PC-3 (cell line): ENCODE measurements around the gene TRIM66. TPM values are rescaled to one million over a fixed set of nuclear protein-coding genes. Genes with fewer than 3 reads are reported as not detected.

Source experiments
- ATAC-seq: fragments of 200-7000 bp; cut with Tn5 transposase; 2 replicates; pipeline ENCODE4 v1.9.1; 2020; ENCODE audit warnings: mild to moderate bottlenecking, moderate library complexity
- BruUV-seq: library from RNA; stranded (reverse); fragments of 400-500 nt; replicated peaks from 2 replicates; lab custom pipeline; 2021; lab: Mats Ljungman, UMichigan
- CTCF ChIA-PET: fragments of 300-600 bp; sonication (Branson Sonifier 250); formaldehyde crosslinking; loops from one replicate; lab custom pipeline; 2022; ENCODE audit warnings: antibody characterized with exemption; lab: Charles Lee
- POLR2A ChIA-PET: fragments of 300-600 bp; sonication (Branson Sonifier 250); formaldehyde crosslinking; loops from one replicate; lab custom pipeline; 2022; ENCODE audit warnings: antibody characterized with exemption; ENCODE audit not compliant: unreplicated experiment; lab: Charles Lee
- DNase-seq: peaks from one replicate; pipeline ENCODE4 v3.0.0-alpha.2; 2015
- H2AFZ ChIP-seq: fragments of 300-600 bp; sonication (generic); 2 replicates; pipeline ENCODE4 v1.6.0; 2016; ENCODE audit warnings: antibody characterized with exemption, low read length
- H3F3A ChIP-seq: fragments of 300-600 bp; sonication (generic); one replicate; pipeline ENCODE4 v1.6.0; 2017; ENCODE audit warnings: antibody characterized with exemption, low read length, control low read depth, mild to moderate bottlenecking; ENCODE audit not compliant: unreplicated experiment
- H3K27ac ChIP-seq: fragments of 300-600 bp; sonication (generic); 2 replicates; pipeline ENCODE4 v1.5.1; 2016; ENCODE audit warnings: mild to moderate bottlenecking, low read length
- H3K27me3 ChIP-seq: fragments of 300-600 bp; sonication (generic); 2 replicates; pipeline ENCODE4 v1.6.1; 2016; ENCODE audit warnings: low read length, mixed read lengths
- H3K36me3 ChIP-seq: fragments of 300-600 bp; sonication (generic); 2 replicates; pipeline ENCODE4 v1.6.1; 2016; ENCODE audit warnings: low read depth, mixed run types, low read length, mixed read lengths
- H3K4me1 ChIP-seq: fragments of 300-600 bp; sonication (generic); 2 replicates; pipeline ENCODE4 v1.5.1; 2016; ENCODE audit warnings: low read length; ENCODE audit not compliant: insufficient read depth
- H3K4me2 ChIP-seq: fragments of 300-600 bp; sonication (generic); 2 replicates; pipeline ENCODE4 v1.6.0; 2016; ENCODE audit warnings: low read length
- H3K4me3 ChIP-seq: fragments of 300-600 bp; sonication (generic); 2 replicates; pipeline ENCODE4 v1.5.1; 2016; ENCODE audit warnings: mild to moderate bottlenecking, low read length, mixed read lengths
- H3K79me2 ChIP-seq: fragments of 300-600 bp; sonication (generic); 2 replicates; pipeline ENCODE4 v1.6.1; 2017; ENCODE audit warnings: low read length, mixed read lengths
- H3K9ac ChIP-seq: fragments of 300-600 bp; sonication (generic); 2 replicates; pipeline ENCODE4 v1.6.0; 2016; ENCODE audit warnings: mild to moderate bottlenecking, low read length
- H3K9me2 ChIP-seq: fragments of 300-600 bp; sonication (generic); replicated peaks from 2 replicates; pipeline ENCODE4 v1.6.1; 2016; ENCODE audit warnings: mixed run types, low read length, mixed read lengths
- H3K9me3 ChIP-seq: fragments of 300-600 bp; sonication (generic); 2 replicates; pipeline ENCODE4 v1.6.1; 2016; ENCODE audit warnings: low read length, mixed read lengths
- H4K20me1 ChIP-seq: fragments of 300-600 bp; sonication (generic); 2 replicates; pipeline ENCODE4 v1.6.1; 2016; ENCODE audit warnings: low read length, mixed read lengths
- EZH2 ChIP-seq: fragments of 300-600 bp; sonication (generic); IDR thresholded peaks from one replicate; pipeline ENCODE4 v1.6.1; 2017; ENCODE audit warnings: antibody characterized with exemption, mild to moderate bottlenecking, low read length; ENCODE audit not compliant: unreplicated experiment
- EZH2phosphoT487 ChIP-seq: fragments of 300-600 bp; sonication (generic); IDR thresholded peaks from 2 replicates; pipeline ENCODE4 v1.6.1; 2018; ENCODE audit warnings: mild to moderate bottlenecking, antibody characterized with exemption, low read length, borderline replicate concordance
- intact Hi-C: fragments of 100-400 bp; cut with micrococcal nuclease; formaldehyde crosslinking; loops from 2 replicates; pipeline ENCODE4 v1.9.0; 2023
- total RNA-seq: library from RNA; depleted of rRNA; stranded (reverse); fragments of >200 nt; gene quantifications from 2 replicates; pipeline ENCODE4 v1.2.3, GENCODE V29; 2014
- TF ChIP-seq, protein P1 (sequence below): fragments of 300-600 bp; sonication (generic); conservative IDR thresholded peaks from 2 replicates; pipeline ENCODE4 v1.5.1; 2017; ENCODE audit warnings: antibody characterized with exemption, low read depth, mild to moderate bottlenecking, low read length

The TRIM66 gene
- total RNA-seq, 1 experiment from 2014 or later, result 5.5 TPM

GRCh38 chr11:8697054-8697453 is 14.6 kb upstream of the TRIM66 start:
- peaks cover 20% of the 10 kb centered on the region for H3K36me3 ChIP-seq
- no peak overlapping the region for H3K4me3 ChIP-seq
- no peaks in the 10 kb centered on the region for H3K9me2 ChIP-seq
- H3K27me3 ChIP-seq, result no peaks in the 10 kb centered on the region
- ATAC-seq, result no peak
- 0 out of 2 replicates have a peak, but pooled peaks cover 6% of the 10 kb centered on the region for H3K79me2 ChIP-seq
- BruUV-seq, result no TSS peak
- ChIA-PET CTCF (no interaction called here), POLR2A (no interaction called here)
- H3K9ac ChIP-seq, result no peak overlapping the region
- DNase-seq, result no peak
- intact Hi-C loops, result no loop called here
- H2AFZ ChIP-seq, result no peak overlapping the region
- no peaks in the 10 kb centered on the region for H4K20me1 ChIP-seq
- H3K9me3 ChIP-seq, result no peaks in the 10 kb centered on the region
- H3F3A ChIP-seq, result no peaks in the 10 kb centered on the region
- H3K4me1 ChIP-seq, result peaks cover 11% of the 10 kb centered on the region
- no peak overlapping the region for H3K27ac ChIP-seq
- no peak for TF ChIP-seq EZH2phosphoT487
- TF ChIP-seq, protein P1, sequence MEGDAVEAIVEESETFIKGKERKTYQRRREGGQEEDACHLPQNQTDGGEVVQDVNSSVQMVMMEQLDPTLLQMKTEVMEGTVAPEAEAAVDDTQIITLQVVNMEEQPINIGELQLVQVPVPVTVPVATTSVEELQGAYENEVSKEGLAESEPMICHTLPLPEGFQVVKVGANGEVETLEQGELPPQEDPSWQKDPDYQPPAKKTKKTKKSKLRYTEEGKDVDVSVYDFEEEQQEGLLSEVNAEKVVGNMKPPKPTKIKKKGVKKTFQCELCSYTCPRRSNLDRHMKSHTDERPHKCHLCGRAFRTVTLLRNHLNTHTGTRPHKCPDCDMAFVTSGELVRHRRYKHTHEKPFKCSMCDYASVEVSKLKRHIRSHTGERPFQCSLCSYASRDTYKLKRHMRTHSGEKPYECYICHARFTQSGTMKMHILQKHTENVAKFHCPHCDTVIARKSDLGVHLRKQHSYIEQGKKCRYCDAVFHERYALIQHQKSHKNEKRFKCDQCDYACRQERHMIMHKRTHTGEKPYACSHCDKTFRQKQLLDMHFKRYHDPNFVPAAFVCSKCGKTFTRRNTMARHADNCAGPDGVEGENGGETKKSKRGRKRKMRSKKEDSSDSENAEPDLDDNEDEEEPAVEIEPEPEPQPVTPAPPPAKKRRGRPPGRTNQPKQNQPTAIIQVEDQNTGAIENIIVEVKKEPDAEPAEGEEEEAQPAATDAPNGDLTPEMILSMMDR, result no peak
- no peak for TF ChIP-seq EZH2
- H3K4me2 ChIP-seq, result no peak overlapping the region

DNA sequence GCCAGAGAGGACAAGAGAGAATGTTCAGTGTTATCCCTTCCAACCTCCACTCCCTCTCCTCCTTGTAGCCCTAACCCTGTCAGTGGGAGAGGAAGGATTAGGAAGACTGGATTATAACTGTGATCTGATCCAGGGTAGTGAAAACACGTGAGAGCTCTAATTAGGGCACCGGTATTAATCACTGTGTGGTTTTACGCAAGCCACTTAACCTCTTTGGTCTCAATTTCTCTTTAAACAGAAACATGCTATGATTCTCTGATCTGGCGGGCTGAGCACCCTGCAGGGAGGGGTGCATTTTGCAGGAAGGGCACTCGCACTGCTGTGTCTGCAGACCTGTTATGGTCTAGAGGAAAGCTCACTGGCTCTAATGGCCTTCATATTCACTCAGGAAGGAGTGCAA is 11.7 kb upstream of the TRIM66 start:
- Histone ChIP-seq H3K27me3 (no peaks in the 10 kb centered on the region), H3K36me3 (peaks cover 22% of the 10 kb centered on the region), H3K9me2 (no peaks in the 10 kb centered on the region), H4K20me1 (no peaks in the 10 kb centered on the region), H3K4me1 (peaks cover 9% of the 10 kb centered on the region), H3K79me2 (peaks cover 30% of the 10 kb centered on the region), H2AFZ (no peak overlapping the region), H3K27ac (no peak overlapping the region), H3F3A (no peaks in the 10 kb centered on the region), H3K9me3 (no peaks in the 10 kb centered on the region), H3K4me3 (no peak overlapping the region), H3K9ac (no peak overlapping the region), H3K4me2 (no peak overlapping the region)
- DNase-seq, result no peak
- ChIA-PET POLR2A (no interaction called here), CTCF (no interaction called here)
- intact Hi-C loops, result no loop called here
- TF ChIP-seq EZH2, result no peak
- TF ChIP-seq, protein P1, result no peak
- TF ChIP-seq EZH2phosphoT487, result no peak
- BruUV-seq, result no TSS peak
- no peak for ATAC-seq

- CTCF ChIA-PET, result no interaction called here
- ATAC-seq, result no peak
Measured at GRCh38 chr11:8693555-8693954, 11.1 kb upstream of the TRIM66 start.

More at GRCh38 chr11:8693555-8693954, 11.1 kb upstream of the TRIM66 start:
- Histone ChIP-seq H3K4me2 (no peak overlapping the region), H3K4me1 (peaks cover 9% of the 10 kb centered on the region), H3K9ac (no peak overlapping the region), H3F3A (peaks cover 1% of the 10 kb centered on the region), H2AFZ (no peak overlapping the region), H3K27me3 (no peaks in the 10 kb centered on the region), H3K4me3 (no peak overlapping the region), H3K27ac (no peak overlapping the region), H3K9me3 (no peaks in the 10 kb centered on the region), H3K79me2 (peaks cover 30% of the 10 kb centered on the region), H4K20me1 (no peaks in the 10 kb centered on the region), H3K9me2 (no peaks in the 10 kb centered on the region), H3K36me3 (peaks cover 22% of the 10 kb centered on the region)
- BruUV-seq, result no TSS peak
- DNase-seq, result no peak
- TF ChIP-seq EZH2 (no peak), EZH2phosphoT487 (no peak)
- TF ChIP-seq, protein P1, result no peak
- intact Hi-C loops, result no loop called here
- POLR2A ChIA-PET, result no interaction called here
